T follicular helper cell (primary cell): Measurements from ENCODE around the gene LIMD2.

ENCODE experiments used
- DNase-seq: peaks from one replicate; pipeline ENCODE4 v3.0.0-alpha.2; 2020; ENCODE audit warnings: low read depth

Gene LIMD2

DNA sequence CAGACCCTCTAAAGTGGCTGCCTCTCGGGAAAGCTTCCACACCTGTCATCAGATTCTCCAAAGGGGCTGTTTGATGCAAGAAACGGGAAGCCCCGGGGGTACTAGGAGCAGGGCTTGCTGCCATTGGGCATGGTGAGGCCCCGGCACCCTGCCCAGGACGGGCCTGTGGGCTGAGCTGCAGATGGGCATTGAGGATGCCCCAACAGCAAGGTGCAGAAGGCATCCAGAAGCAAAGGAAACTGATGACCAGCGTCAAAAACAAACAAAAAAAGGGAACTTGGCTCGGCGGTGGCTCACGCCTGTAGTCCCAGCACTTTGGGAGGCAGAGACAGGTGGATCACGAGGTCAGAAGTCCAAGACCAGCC lies 1.5 kb upstream of the LIMD2 start:
- DNase-seq: no peak

DNA sequence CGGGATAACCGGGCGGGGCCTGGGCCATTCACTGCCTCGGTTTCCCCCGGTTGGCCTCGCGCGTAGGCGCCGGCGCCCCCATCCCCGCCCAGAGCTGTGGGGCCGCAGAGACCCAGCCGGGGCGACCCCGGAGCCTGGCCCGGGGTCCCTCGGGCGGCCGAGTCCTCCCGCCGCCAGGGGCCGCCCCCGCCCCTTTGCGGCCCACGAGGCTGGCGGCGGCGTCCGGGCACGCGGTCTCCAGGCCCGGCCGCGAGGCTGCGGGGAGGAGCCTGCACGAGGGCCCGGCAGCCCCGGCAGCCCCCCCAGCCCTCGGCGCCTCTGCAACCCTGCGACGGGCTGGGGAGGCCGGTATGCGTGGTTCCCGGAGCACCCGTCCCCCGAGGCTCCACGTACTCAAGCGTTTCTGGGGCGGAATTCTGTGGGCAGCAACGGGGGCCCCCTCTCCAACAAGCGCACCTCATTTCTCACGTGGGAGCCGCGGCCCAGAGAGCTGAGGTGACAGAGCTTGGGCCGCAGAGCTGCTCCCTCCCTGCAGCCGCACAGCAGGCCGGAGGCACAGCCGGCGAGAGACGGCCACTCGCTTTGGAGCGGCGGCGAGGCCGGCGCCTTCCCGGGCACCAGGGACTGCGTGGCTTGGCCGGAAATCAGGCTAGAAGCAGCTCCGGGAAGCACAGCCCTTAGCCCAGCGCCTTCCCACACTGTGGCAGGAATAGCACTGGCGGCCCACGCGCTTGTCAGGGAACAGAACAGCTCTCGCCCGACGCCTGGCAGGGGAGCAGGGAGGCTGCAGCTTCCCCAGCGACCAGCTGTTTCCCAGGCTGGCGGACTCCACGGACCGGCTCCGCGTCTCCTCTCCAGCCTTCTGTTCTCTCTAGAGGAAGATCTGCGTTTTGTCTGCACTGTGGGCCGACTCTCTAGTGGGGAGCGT lies 867 bp upstream of the LIMD2 start:
- DNase-seq: peak; percentile 32

DNA sequence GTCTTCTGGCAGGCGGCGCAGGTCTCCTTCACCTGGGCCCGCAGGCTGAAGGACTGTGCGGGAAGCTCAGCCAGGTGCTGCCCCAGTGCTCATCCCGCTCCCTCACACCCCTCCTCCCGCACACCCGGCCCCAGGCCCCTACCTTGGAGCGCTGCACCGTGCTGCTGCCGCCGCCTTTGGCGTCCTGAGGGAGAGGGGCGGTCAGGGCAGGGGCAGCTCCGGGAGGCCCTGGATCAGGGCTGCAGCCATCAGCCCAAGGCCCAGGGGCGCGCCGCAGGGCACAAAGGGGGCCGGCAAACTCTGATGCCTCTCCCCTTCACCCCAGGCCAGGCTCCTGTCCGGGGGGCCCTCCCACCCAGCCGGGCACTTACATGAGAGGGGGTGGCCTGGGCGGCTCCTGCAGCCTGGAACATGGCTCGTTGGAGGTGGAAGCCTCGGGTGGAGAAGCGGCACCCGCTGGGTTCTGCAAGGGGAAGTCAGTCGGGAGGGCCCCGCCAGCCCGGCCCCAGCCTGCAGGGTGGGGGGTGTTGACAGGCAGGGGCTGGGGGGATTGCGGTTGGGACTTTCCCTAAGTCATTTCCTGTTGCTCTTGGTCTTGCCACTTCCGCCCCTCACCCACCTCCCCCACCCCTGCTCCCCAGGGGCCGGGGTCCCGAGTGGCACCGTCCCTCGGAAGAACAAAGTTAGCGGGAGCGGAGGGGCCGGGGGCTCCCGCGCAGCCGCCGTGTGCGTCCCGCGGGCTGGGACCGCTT lies 863 bp downstream of the LIMD2 start:
- DNase-seq: peak; percentile 81

DNA sequence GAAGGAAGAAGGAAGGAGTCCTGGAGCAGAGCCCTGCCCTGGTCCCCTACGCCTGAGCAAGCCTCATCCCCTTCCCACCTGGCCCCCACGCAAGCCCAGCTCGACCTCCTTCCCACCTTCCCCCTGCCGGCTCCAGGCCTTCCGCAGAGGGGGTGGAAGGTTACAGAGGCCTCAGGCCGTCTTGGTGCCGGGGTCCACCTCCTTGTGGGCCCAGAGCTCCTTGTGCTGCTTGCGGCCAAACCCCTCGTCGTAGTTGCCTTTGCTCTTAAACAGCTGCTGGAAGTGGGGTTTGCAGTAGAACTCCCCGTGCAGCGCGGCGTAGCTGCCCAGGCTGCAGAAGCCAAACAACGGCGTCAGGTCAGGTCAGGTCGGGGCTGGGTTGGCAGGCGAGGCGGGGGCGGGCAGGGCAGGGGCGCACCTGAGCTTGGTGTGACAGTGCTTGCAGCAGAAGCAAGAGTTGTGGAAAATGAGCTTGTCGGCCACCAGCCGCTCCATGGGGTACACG lies 1.5 kb downstream of the LIMD2 start:
- no peak for DNase-seq

DNA sequence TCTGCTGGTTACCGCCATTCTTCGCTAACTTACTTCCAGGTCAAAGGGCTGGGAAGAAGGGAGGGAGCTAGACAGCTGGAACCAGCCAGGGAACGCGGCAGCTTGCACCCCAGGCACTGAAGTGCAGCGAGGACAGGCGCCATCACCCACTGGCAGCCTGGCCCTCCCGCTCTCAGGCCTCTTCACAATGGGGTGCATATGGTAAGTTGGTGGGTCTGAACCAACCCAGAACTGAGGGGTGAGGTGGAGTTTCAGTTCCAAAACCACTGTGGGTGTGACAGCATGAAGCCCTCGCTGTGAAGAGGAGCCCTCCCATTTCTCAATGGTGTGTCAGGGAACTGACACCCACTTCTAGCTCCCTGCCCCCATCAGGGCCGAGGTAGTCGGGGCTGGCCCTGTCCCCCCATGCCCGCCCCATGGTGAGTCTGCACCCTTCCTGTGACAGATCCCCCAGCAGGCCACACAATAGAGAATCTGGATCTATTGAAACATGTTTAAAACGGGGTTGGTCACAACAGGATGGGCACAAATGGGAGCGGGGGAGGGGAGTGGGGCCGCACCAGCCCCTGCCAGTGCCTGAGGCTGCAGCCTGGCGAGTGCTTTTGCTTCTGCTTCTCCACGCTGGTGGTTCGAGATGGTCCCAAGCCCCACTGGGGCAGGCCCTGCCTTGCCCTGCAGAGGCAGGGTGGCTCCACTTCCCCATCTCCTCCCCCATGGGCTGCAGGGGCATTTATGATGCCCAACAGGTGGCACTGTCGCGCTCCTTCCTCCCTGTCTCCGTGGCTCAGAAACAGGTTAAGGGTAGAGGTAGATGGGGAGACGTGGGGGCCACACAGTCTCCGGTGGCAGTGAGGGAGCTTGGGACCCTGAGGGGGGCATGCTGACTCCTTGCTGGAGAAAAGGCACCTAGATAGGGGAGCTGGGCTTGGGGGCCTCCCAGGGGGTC lies 2.3 kb downstream of the LIMD2 start:
- DNase-seq: peak; percentile 81

DNA sequence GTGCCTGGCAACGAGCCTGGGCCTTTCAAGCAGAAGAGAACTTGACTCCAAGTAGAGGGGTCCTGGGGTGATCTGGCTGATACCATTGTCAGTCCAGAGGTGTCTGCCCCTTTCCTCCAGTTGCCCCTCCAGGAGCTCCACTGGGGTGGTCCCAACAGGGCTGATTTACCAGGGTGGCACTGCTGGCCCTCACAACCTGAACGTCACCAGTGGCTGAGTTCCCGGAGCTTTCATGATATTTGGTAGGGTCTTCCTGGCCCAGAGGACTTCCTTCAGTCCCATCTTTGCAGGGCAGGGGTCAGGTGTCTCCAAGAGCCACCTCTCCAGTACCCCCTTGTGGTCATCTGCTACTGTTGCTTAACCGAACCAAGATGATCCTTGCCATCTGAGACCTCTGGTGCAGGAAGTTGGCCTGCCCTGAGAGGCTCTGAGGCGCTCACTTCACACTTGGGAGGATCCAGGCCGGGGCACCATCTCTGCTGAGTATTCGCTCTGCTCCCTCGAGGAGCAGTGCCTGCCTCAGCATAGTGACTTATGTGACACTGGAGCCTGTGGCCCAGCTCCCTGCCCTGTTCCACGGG lies 3.5 kb downstream of the LIMD2 start:
- DNase-seq: peak; percentile 12

DNA sequence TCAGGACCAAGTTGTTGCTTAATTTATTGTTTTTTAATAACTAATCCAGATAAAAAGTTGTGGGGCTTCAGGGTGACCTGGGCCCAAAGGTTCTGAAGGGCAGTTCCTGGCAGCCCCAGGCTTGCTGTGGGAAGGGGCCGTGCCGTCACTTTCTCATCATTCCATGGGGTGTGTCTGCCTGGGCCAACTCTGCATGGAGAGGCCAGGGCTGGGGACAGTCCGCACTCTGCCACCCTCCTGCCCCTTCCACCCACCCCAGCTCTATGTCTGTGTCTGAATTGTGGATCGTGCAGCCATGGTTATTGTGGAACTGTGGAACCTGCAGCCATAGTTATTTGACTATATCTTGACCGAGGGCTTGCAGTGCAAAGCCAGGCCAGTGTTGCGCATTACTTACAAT lies 4.0 kb downstream of the LIMD2 start:
- no peak for DNase-seq

DNA sequence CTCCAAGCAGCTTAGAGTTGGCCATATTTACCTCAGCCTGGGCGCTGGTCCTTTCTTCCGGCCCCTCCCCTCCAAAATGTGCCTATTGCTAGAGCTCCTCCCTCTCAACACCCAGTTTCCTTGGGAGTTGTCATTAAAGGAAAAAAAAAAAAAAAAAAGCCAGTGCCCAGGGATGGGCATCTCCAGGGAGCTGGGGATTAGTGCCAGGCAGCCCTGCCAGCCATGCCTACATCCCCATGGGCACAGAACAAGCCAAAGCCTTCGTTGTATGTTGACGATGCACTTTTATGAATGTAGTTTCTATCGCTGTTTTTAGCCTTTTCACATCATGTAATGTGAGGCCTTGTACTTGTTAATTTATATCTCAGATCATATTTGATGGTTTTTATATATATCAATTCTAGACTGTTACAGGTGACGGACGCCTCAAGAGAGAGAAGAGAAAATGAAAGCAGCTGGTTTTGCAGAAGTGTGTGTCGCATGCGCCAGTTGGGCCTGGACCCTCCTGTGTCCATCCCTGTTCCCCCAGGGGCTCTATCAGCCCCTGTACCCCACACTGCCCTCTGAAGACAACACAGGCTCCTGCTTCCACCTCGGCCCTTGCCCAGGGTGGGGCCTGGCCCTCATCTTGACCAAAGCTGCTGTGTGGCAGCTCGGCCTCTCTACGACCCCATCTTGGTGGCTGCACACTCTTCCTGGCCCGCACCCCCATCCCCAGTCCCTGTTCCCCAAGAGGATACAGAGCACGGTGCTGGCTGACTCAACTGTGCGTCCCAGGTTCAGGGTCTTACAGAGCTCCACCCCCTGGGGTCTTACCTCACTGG lies 4.8 kb downstream of the LIMD2 start:
- DNase-seq: no peak

DNA sequence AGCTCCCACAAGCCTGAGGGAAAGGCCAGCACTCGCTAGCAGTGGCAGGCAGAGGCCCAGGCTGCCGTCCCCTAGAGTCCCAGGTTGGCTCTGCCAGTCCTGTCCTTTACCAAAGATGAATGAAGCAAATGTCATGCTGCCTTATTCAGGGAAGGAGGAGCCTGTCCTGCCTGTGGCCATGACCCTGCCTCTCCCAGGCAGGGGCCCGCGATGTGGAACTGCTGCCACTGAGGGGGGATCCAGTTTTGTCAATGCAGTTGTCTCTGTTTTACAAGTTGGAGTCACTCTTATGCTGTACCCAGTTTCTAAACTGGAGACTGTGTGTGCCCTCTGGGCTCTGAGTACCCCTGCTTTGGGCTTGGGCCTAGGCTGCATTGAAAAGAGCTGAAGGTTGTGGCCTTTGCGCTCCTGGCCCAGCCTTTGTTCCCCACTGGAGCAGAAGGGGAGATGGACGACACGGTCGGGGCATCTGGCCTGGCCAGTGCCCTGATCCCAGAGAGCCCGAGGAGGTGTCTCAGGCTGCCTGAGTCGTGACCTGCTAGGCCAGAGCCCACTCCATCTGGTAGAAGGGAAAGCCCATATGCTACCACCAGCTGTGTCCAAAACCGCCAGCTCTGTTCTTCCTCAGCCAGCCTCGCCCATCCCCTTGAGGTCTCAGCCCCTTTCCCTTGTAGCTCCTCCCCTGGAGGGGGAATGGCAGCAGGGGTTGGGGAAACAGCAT lies 5.5 kb downstream of the LIMD2 start:
- no peak for DNase-seq

DNA sequence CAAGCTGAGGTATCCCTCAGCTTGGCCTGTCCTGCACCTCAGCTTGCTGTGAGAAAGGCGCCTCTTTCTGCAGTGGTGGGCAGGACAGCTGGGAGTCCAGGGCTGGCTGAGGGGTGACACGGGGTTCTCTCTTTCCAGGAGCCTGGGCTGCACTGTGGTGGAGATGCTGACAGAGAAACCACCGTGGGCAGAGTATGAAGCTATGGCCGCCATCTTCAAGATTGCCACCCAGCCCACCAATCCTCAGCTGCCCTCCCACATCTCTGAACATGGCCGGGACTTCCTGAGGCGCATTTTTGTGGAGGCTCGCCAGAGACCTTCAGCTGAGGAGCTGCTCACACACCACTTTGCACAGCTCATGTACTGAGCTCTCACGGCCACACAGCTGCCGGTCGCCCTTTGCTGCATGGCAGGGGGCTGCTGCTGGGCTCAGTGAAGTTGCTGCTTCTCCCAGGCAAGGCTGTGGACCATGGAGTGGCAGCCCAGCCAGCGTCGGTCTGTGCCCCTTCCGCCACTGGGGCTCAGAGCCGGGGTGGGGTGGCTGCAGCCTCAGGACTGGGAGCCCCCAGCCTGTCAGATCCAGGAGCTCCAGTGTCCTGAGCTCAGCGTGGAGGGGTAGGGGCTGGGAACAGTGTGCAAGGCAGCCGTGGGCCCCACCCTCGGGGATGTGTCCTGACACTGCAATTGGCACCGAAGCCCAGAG lies 6.4 kb downstream of the LIMD2 start:
- DNase-seq: no peak

DNA sequence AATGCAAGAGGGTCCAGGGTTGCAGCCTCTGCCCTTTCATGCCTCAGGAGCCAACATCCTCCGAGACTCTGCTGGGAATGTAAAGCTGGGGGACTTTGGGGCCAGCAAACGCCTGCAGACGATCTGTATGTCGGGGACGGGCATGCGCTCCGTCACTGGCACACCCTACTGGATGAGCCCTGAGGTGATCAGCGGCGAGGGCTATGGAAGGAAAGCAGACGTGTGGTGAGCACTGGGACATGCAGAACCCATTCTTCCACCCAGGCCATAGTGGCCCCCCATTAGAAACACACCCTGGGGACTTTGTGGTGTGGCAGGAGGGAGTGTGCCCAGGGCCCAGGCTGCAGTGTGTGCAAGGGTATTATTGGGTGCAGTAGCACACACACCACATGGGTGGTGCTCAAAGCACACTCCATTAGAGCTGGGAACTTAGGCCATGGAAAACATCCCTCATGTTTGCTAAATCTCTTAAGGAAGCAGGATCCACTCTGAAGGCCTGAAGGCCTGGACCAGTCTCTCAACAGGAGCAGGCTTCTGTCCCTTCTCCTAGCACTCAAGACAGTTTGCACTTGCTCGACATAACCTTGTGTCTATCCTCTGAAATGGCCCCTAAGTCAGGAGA lies 7.6 kb downstream of the LIMD2 start:
- no peak for DNase-seq

DNA sequence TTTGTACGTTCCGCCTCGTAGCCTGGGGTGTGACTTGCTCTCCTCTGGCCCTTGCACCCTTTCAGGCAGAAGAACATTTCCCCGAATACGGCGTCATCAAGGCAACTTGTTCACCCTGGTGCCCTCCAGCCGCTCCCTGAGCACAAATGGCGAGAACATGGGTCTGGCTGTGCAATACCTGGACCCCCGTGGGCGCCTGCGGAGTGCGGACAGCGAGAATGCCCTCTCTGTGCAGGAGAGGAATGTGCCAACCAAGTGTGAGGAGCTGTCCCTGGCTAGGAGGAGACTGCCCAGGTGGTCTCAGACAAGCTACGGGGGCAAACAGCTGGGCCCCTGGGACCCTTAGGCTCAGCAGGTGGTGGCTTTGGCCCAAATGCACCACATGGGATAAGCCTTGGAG lies 10.4 kb downstream of the LIMD2 start:
- DNase-seq: no peak

DNA sequence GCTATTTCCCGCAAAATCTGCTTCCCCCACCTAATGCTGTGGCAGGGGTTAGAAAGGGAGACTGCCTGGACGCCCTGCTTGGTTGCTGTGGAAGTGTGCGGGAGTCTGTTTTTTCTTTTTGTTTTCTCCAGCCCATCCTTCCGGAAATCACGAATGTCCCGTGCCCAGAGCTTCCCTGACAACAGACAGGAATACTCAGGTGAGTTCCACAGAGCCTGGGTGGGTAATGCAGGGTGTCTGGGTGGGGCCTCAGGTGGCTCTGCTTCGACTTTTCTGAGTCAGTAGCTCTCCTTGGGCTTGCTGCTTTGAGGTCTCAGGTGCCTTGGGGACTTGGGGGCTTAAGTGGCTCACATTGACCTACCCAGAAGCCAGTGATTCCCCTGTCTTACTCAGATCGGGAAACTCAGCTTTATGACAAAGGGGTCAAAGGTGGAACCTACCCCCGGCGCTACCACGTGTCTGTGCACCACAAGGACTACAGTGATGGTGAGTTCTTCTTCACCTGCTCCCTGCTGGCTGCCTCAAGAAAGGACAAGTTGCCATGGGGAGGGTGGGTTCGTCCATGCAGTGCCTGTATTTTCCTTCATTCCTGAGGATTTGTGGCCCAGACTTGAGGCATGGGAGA lies 11.4 kb downstream of the LIMD2 start:
- DNase-seq: no peak

DNA sequence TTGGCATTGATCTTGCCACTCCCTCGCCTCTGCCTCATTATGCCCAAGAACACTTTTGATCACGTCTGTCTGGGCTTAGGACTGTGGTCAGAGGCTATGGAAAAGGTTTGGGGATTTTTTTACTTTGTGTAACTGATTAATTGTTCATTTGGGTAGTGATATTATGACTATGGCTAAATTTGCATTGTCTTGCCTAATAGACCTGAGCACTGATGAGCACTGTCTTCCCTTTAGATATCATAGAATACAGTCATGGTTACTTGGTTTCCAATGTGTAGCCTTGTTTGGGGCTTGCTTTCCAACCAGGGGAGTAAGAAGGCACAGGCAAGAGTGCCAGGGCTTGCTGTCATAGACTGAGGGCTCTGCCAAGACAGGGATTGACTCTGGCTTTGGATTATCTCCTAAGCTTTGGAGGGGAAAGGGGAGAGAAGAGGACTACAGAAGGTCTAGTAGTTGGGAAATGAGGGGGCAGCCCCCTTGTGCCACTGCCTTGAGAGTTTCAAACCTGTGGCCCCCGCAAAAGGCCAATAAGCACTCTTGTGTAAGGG lies 13.7 kb downstream of the LIMD2 start:
- no peak for DNase-seq

DNA sequence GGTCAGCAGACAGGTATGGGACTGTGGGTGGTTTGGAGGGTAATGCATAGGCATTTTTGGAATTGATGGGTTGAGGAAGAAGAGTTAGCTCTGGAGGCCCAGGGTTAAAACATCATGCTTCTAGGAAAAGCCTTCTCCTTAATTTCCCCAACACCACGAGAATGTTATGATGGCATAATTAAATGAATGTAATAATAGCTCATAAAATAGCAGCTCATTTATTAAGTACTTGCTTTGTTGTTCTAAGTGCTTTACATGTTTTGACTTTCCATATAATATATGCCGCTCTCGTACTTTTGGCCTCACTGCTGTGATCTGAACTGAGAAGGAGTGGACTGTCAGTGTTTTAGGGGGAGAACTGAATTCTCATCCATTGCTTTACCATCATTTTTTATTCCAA lies 14.3 kb downstream of the LIMD2 start:
- no peak for DNase-seq

DNA sequence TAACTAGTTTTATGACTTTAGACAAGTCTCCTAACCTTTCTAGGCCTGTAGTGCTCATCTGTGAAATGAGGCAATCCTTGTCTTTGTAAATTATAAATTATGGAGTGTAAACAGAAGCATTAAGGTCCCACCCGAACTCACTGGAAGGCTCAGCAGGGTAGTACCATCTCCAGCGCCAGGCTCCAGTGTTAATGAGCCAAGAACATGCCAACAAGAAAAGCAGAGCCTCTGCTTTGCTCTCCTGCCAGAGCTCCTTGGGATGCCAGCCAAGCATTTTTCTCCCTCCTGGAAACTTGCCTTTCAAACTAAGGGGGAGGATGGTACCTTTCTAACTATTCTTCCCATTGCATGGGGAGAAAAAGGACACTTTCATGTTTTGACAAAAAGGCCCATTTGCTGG lies 14.9 kb downstream of the LIMD2 start:
- no peak for DNase-seq

DNA sequence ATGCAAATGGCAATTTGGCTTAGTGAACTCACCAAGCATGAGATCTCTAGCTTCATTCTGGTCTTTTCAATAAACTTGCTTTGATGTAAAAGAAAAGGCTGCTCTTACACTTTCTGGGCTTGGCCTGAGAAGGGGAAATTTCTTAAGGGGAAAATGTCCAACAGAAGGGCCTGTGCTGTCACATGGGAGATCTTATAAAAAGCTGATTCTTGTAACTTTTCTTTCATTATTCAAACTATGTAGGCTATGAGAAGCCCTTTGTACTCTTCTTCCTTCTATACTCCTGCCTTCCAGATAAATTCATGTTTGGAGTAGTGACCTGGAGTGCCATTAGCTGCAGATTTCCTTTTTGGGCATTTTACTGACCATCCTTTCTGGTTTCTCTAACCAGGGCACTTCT lies 16.9 kb downstream of the LIMD2 start:
- DNase-seq: no peak

DNA sequence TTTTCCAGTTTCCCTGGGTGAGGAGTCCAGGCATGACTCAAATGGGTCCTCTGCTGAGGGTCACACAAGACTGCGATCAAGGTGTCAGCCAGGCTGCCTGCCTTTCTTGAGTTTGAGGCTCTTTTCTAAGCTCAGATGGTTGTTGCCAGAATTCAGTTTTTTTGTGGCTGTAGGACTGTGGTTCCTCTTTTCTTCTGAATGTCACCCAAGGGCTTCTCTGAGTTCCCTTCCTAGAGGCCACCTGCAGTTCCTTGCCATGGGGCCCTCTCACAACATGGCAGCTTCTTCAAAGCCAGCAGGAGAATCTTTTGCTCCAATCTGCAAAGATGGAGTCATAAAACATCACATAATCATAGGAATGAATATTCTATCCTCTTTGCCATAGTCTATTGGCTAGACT lies 17.5 kb downstream of the LIMD2 start:
- no peak for DNase-seq
